GM21737 (cell line): Measurements from ENCODE around the gene RHOT2.

Experiments
- ATAC-seq: cut with Tn5 transposase; IDR thresholded peaks from one replicate; pipeline ENCODE4 v1.9.1; 2021; ENCODE audit warnings: mild to moderate bottlenecking, moderate library complexity; ENCODE audit not compliant: unreplicated experiment

The RHOT2 gene

DNA sequence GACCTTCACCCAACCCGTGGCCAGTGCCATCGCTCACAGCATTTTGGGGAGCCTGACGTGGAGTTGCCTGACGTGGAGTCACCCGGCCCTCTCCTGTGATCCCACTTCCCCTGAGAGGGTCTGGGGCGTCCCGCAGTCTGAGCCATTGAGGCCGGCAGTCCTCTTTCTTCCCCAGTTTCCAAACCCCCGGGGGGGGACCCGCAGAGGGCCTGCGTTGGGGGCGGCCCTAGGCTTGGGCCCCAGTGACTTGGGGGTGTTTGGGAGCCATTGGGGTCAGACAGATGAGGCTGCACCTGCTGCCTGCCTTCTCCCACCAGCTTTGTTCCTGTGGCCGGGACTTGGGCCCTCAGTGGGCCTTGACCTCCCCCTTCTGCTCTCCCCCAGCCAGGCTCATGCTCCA lies 1.7 kb downstream of the RHOT2 start:
- ATAC-seq: no peak

DNA sequence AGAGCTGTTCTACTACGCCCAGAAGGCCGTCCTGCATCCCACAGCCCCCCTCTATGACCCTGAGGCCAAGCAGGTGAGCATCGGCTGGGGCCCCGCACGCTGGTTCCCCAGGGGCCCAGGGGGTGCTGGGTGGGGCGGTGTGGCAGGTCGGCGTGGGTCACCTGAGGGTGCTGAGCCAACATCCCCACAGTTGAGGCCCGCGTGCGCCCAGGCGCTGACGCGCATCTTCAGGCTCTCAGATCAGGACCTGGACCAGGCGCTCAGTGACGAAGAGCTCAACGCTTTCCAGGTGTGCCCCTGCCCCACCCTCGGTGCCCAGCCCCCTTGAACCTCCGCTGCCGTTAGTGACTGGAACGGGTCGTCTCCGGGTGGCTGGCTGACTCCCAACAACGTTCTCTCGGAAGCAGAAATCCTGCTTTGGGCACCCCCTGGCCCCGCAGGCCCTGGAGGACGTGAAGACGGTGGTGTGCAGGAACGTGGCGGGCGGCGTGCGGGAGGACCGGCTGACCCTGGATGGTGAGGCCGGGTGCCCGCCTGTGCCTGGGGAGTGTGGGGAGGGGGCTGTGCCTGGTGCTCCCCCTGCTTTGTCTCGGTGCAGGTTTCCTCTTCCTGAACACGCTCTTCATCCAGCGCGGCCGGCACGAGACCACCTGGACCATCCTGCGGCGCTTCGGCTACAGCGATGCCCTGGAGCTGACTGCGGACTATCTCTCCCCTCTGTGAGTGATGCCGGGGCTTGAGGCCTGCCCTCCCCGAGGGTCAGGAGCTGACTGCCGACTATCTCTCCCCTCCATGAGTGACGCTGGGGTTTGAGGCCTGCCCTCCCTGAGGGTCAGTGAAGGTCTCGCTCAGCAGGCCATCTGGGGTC lies 2.8 kb downstream of the RHOT2 start:
- no peak for ATAC-seq

DNA sequence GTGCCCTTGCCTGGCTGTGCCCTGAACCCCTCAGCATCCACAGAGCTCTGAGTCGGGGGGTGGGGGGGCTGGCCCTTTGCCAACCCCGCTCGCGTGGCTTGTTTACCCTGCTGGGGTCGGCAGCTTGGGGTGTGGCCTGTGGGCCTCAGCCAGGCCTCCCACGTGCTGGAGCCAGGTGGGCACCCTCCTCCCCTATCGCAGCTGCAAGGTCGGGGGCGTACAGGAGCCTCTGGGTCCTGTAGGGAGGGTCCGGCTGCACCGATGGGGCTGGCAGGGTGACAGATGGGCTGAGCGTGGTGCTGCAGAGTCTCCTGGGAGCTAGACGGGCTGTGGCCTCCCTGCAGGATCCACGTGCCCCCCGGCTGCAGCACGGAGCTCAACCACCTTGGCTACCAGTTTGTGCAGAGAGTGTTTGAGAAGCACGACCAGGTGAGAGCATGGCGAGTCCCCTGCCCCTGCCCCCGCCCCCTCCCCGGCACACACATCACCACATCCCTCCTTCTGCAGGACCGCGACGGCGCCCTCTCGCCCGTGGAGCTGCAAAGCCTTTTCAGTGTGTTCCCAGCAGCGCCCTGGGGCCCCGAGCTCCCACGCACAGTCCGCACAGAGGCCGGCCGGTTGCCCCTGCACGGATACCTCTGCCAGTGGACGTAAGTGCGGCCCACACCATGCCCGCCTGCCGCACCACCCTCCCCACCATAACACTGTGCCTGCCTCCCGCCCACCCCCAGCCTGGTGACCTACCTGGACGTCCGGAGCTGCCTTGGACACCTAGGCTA lies 3.6 kb downstream of the RHOT2 start:
- ATAC-seq: no peak

DNA sequence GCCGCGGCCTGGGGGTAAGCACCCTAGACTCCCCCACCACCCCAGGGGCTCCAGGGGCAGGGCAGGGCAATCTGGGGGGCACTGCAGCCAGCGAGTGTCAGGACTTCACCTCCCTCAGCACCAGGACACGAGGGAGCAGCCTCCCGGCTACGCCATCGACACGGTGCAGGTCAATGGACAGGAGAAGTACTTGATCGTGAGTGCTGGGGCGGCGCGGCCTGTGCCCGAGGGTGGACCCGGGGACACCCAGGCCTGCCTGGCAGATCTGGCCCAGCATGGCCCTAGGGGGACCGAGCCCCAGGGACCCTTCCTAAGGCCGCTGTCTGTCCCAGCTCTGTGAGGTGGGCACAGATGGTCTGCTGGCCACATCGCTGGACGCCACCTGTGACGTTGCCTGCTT lies 4.4 kb downstream of the RHOT2 start:
- ATAC-seq: no peak

DNA sequence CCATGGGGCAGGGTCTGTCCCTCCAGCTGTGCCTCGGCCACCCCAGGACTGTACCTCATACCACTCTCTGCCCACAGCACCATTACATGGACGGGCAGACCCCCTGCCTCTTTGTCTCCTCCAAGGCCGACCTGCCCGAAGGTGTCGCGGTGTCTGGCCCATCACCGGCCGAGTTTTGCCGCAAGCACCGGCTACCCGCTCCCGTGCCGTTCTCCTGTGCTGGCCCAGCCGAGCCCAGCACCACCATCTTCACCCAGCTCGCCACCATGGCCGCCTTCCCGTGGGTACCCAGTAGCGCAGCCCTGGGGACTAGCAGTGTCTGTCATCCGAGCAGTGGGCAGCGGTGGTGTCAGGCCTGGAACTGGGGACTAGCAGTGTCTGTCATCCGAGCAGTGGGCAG lies 4.9 kb downstream of the RHOT2 start:
- ATAC-seq: no peak

DNA sequence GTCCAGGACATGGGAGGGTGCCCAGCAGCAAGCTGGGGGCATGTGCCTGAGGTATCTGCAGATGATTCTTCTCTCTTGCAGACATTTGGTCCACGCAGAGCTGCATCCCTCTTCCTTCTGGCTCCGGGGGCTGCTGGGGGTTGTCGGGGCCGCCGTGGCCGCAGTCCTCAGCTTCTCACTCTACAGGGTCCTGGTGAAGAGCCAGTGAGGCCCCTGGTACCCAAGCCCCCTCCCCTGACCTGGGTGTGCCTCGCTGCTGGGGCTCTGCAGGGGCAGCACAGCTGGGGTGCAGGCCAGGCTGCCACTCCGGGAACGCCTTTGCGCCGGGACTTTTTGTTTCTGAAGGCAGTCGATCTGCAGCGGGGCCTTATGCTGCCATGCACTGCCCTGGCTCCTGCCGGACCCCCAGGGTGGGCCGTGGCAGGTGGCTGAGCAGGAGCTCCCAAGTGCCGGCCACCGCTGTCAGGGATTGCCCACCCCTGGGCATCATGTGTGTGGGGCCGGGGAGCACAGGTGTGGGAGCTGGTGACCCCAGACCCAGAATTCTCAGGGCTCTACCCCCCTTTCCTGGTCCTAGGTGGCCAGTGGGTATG lies 5.6 kb downstream of the RHOT2 start:
- no peak for ATAC-seq

DNA sequence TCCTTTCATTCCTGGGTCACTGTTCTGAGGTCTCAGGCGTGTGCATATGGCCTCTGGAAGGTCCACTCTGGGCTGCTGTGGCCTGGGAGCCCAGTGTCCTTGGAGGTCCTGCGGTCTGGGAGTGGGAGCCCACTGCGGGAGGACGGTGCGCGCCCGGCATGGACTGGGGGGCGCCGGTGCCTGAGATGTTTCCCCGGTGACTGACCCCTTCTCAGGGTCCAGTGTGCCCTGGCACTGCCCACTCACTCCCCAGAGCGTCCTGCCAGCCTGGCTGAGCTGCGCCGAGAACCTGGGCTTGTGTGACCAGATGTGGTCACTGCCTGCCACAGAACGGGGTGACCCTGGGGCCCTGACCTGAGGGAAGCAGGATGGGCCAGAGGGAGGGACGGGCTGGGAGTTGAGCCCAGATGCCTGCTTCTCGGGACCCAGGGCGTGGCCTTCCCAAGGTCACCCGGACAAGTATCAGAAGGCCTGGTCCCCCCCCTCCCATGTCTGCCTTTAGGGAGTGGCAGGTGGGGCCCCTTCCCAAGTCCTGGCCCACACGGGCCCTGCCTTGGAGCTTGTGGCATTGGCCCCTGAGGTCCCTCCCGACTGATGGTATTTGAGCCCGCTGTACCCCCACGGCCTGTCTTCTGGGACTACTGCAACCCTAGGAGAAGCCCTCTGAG lies 6.4 kb downstream of the RHOT2 start:
- ATAC-seq: no peak

DNA sequence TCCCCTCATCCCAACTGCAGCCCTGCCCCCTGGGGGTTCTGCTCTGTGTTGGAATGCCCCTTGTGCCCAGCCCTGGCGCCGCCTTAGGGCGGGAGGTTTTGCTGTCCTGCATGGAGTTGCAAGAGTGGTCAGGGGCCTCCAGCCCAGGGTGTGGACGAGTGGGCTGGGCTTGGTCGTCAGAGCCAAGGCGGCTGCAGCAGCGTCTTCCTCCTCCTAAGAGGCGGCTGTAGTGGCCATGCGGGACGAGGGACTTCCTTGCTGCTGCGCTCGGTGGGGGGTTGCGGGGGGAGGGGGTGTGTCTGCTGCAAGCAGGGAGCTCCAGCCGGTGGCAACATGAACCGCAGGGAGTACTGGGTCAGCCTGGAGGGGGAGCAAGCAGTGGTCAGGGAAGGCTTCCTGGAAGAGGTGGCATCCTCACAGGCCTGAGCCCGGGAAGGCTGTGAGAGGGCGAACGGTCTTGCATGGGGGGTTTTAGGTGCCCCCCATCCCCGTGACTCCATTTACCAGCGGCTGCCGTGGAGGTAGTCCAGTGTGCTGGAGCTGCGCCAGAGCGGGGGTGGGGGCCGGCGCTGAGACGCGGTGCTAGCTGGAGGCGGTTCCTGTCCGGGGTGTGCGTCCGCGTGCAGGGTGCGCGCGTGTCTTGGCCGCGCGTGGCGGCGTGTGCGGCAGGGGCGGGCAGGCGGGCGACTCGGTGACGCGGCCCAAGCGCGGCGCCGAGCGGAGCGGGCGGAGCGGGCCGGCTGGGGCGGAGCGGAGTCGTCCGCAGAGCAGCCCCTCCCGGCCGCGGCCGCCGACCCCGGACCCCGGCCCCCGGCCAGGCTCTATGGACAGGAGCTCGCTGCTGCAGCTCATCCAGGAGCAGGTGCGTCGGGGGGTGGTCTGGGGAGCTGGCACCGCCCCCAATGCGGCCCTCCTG lies 7.3 kb downstream of the RHOT2 start, which contains the start of gene RHBDL1:
RHBDL1 (plus strand) TSS at position 704 of the 916 bp plus-strand sequence; CDS start at position 824, 120 bp downstream.
- no peak for ATAC-seq

DNA sequence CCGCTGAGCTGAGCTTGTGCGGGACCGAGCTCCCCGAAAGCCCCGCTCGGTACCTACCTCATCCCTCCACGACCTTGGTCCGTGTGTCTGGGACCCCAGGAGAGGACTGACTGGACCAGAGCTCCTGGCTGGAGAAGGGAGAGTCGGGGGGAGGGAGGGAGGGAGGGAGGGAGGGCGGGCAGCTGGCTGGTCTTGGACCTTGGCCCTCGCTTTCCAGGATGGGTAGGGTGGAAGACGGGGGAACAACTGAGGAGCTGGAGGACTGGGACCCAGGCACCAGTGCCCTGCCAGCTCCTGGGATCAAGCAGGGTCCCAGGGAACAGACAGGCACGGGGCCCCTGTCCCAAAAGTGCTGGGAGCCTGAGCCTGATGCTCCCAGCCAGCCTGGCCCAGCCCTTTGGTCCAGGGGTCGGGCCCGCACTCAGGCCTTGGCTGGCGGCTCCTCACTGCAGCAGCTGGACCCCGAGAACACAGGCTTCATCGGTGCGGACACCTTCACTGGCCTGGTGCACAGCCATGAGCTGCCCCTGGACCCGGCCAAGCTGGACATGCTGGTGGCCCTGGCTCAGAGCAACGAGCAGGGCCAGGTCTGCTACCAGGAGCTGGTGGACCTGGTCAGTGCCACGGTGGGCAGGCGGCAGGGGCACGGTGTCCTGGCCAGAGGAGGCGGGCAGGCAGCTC lies 8.1 kb downstream of the RHOT2 start:
- ATAC-seq: no peak

DNA sequence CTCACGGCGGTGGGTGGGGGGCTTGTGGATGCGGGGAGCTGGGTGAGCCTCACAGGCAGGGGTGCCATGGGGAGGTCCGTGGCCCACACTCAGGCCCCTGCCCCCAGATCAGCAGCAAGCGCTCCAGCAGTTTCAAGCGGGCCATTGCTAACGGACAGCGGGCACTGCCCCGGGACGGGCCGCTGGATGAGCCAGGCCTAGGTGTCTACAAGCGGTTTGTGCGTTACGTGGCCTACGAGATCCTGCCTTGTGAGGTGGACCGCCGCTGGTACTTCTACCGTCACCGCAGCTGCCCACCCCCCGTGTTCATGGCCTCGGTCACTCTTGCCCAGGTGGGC lies 8.6 kb downstream of the RHOT2 start:
- no peak for ATAC-seq

DNA sequence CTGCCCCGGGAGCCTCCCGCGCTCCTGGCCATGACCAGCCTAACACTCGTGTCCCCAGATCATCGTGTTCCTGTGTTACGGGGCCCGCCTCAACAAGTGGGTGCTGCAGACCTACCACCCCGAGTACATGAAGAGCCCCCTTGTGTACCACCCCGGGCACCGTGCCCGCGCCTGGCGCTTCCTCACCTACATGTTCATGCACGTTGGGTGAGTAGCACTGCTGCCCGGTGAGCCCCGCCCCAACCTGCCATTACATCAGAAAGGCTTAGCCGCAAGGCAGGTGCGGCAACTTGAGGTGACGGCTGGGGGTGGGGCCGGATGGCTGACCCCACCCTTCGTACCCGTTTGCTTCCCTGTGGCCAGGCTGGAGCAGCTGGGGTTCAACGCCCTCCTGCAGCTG lies 9.0 kb downstream of the RHOT2 start:
- no peak for ATAC-seq

DNA sequence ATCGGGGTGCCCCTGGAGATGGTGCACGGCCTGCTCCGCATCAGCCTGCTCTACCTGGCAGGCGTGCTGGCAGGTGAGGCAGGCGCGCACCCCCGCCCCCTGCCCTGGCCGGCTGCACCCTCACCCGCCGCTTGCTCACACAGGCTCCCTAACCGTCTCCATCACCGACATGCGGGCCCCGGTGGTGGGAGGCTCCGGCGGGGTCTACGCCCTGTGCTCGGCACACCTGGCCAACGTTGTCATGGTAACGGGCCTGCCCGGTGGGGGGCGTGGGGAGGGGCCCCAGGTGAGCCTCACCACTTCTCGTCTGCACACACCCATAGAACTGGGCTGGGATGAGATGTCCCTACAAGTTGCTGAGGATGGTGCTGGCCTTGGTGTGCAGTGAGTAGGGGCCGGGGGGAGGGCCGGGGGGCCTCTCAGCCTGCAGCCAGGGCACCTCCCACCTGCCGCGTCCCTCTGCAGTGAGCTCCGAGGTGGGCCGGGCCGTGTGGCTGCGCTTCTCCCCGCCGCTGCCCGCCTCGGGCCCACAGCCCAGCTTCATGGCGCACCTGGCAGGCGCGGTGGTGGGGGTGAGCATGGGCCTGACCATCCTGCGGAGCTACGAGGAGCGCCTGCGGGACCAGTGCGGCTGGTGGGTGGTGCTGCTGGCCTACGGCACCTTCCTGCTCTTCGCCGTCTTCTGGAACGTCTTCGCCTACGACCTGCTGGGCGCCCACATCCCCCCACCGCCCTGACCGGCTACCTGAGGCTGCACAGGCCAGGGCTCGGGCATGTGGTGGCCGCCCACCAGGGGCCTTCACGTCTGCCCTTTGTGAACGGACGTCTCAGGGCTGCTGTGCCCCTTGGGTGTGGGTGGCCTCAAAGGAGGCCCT lies 9.6 kb downstream of the RHOT2 start:
- no peak for ATAC-seq

DNA sequence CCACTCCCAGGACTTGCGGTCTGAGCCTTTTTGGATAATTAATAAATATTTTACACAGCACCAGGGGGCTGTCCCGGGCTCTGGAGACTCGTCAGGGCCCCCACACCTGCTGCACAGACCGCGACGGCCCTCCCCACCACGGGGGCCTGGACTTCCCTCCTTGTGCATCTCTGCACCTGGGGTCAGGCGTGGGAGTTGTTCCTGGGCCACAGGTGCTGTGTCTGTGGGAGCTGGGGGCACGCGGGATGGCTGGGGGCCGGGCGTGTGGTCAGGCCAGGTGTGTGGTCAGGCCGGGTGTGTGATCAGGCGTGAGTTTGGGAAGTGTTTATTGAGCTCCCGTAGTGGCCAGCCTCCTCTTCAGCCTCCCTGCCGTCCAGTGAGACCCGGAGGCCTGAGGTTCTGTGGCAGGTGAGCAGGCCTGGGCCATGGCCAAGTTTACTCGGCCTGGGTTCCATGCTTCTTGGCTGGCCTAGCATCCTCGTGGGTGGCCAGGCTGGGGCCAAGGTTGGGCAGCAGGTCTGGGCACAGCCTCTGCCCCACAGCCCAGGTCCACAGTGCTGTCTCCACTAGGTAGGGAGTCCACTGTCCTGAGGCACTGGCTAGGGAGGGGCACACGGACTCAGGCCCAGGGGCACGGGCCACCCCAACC lies 10.4 kb downstream of the RHOT2 start:
- ATAC-seq: no peak

DNA sequence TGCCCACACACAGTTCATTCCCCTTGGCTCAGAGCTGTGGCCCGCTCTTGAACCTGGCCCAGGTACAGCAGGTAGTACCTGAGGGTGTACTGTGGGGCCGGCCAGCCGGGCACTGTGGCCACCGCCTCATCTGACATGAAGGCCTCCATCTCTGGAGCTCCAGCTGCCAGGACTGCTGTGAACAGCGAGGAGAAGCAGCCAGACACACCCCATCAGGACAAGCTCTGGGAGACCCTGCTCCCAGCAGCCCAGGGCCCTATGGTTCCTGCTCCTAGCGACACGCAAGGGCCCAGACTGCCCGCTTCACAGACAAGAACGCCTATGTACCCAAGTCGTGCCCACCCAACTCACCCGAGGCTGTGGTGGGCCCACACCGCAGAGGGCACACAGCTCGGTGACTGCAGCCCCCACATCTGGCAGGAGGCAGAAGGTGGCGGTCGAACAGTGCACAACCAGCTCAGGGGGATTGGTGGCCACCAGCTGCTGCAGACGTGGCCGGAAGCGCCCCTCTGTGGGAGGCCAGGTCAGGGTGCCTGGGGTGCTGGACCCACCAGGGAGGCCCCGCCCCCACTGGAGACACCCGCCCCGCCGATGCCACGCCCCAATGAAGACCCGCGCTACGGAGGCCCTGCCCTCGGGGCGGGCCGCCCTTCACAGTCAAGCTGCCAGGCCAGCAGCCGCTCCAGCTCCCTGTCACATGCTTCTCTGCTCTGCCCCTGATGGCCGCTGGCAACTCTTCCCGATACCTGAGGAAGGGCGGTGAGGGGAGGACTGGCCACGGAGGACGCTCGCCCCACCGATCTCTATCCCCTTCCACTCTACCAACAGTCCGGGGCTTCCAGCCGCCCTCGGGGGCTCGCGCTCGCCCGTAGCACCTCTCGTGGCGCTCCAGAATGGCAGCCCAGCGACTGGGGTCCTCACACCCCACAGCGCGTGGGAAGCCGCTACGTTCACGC lies 11.2 kb downstream of the RHOT2 start:
- no peak for ATAC-seq

DNA sequence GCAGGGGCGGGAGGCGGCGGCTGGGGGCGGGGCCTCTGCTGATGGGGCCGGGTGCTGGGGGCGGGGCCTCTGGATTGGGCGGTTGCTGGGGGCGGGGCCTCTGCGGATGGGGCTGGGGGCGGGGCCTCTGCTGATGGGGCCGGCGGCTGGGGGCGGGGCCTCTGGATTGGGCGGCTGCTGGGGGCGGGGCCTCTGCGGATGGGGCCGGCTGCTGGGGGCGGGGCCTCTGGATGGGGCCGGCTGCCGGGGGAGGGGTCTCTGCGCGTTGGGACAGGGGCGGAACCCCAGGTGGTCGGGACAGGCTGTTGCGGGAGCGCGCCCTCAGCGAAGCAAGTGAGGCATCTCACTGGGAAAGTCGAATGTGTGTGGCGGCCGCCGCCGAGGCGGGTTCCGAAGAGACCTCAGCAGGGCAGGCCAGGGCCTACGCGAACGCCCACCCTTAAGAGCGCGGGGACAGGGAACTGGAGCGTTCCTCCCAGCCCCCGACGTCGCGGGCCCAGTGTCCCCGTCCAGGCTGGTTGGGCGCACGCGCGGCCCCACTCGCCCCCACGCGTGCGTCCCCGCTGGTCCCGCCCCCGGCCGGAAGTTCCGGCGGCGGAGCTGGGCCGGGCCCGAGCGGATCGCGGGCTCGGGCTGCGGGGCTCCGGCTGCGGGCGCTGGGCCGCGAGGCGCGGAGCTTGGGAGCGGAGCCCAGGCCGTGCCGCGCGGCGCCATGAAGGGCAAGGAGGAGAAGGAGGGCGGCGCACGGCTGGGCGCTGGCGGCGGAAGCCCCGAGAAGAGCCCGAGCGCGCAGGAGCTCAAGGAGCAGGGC lies 12.1 kb downstream of the RHOT2 start, which contains the start of gene STUB1:
STUB1 (plus strand) TSS at position 597 of the 811 bp plus-strand sequence; CDS start at position 713, 116 bp downstream.
- ATAC-seq: peak; percentile 31

DNA sequence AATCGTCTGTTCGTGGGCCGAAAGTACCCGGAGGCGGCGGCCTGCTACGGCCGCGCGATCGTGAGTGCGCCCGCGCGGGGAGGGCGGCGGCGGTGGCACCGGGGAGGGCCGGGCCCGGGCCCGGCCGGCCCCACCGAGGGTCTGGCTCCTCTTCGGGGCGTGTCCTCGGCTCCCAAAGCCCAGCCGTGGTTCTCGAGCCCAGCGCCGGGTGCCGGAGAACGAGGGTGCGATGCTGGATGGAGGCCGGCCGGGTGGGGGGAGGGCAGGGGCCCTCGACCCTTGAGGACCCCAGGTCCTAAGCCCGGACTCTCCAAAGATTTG lies 12.7 kb downstream of the RHOT2 start:
- no peak for ATAC-seq
